Measurements from ENCODE around the gene TKFC.

Gene TKFC

GRCh38 chr11:61325649-61326414 lies 7.2 kb upstream of the TKFC start:
- no peak for DNase-seq

- DNase-seq, result no peak
Observed at GRCh38 chr11:61327669-61328071, 5.4 kb upstream of the TKFC start.

DNA sequence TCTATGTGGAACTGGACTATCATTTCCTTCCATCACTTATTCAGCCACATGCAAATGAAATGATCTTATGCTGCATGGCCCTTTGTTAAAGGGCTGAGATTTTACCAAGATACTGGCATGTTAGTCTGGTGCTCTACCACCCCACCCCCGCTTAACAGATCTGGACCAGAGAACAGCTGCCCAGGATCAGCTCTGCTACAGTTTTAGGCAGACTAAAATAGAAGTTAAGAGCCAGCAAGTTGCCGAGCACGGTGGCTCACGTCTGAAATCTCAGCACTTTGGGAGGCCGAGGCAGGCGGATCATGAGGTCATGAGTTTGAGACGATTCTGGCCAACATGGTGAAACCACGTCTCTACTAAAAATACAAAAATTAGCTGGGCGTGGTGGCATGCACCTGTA lies 4.7 kb upstream of the TKFC start:
- no peak for DNase-seq

- DNase-seq, result no peak
Observed at GRCh38 chr11:61329871-61330270, 3.2 kb upstream of the TKFC start.

GRCh38 chr11:61331651-61332050 lies 1.4 kb upstream of the TKFC start:
- DNase-seq, result no peak

DNA sequence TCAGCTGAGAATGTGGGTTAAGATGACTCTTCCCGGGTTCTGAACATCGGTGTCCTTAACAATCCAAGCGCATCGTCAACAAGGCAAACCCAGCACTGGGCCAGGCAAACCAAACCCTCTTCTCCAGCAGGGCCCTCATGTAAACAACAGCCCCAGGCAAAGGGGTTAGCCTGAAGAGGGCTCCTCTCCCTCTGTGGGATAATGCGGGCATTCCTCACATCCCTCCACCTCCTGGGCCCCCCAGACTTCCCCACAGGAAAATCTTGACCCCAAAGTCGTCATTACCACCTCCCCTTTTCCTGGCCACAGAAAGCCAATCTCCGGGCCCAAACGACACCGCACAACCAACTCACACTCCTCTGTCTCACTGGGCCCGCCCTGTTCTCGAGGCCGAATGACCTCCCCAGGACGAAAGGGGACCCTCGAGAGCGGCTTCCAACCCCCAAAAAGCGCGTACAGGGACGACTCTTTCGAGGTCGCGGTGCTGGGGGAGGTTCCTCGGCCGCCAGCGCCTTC lies 689 bp upstream of the TKFC start:
- DNase-seq, result no peak

DNA sequence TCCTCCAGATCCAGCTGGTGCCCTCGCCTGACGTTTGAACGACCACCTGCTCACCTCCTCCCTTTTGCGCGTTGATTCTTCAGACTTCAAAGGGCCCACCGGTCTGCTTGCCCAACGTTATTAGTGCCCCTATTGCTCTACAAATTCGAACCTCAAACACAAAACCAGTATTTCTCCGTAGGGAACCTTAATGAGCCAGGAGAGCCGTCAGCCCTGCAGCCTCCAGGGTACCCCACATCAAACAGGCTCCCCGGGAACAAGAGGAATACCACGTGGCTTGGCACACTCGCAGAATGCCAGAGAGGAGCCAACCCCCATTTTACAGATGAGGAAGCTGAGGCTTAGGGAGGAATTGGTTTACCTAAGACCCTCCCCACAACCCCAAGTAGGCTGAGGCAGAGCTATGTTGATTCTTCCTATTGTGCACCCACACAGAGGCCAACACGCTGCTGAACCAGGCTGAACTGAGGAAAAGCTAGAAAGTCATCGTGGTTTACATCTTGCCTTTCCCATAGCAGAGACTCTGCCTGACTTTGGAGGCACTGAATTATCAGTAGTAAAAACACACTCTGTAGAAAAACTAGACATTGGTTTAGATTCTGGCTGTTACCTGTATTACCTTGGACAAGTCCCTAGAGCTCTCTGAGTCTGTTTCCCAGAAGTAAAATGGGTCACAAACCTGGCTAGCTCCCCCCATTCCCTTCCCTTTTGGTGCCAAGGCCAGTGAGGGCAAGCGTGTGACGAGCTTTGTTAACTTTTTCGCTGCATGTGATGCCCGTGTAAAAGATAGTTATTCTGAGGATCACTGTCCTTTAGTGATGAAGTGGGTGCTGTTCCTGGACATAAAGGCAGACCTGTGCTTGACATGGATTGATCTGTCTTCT lies 764 bp downstream of the TKFC start:
- DNase-seq, result peak in 1 of 2 donors; percentile 5

DNA sequence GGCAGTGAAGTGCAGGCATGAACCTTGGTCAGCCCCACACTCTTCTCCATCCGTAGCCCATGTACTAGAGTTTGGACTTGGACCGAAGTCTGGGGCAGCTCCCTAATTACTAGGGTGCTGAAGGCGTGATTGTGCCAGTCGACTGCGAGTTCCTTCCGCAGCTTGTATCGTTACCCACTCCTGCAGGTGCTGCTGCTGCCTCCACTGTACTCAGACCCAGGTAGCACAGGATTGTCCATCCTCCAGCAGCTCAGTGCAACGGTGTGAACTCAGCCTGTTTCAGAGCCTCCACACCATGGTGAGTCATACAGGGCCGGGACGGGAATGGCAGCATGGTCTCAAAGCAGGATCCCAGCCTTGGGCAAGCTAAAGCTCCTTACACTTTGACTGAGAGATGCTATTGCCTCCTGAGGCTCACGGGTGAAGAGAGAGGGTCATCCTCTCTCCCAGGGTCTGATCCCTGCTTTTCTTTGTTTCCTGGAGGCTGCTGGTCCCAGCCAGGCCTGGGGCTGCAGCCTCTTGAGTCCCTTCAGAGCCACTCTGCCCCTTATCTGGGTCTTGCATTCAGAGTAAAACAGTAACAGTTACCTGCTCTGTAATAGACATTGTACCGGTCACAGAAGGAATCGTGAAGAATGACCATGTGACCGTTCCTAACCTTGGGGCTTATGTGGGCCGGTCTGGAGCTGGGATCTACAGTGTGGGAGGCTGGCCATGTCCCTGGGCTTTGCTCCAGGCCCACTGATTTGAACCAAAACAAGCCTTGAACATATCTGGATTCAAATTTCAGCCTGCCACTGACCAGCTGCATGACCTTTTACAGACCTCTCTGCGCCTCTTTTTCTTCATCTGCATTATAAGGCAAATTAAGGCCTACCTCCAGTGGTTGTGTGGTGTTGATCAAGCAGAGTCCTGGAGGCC lies 1.7 kb downstream of the TKFC start:
- DNase-seq, result no peak

GRCh38 chr11:61335355-61335710 lies 2.3 kb downstream of the TKFC start:
- no peak for DNase-seq

- DNase-seq, result peak; percentile 84
Observed at GRCh38 chr11:61336171-61336935, 3.3 kb downstream of the TKFC start.

GRCh38 chr11:61337706-61338470 lies 4.9 kb downstream of the TKFC start:
- DNase-seq, result no peak

GRCh38 chr11:61338783-61339489 lies 5.9 kb downstream of the TKFC start:
- DNase-seq, result no peak

DNA sequence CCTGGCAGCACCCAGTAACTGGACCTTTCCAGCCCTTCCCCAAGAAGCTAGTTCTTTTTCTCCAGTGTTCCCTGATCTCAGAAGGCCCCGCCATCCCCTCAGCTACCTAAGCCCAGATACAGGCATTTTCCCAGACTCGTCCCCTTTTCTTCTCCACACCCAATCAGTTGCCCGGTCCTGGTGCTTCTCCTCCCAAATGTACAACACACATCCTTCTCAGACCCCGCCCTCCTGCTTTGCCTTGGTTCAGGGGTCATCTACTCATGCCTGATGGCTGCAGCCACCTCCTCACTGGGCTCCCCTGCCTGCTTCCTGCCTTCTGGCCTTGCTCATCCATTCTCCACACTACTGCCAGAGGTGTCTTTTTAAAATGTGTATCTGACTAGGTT lies 6.5 kb downstream of the TKFC start:
- no peak for DNase-seq

DNA sequence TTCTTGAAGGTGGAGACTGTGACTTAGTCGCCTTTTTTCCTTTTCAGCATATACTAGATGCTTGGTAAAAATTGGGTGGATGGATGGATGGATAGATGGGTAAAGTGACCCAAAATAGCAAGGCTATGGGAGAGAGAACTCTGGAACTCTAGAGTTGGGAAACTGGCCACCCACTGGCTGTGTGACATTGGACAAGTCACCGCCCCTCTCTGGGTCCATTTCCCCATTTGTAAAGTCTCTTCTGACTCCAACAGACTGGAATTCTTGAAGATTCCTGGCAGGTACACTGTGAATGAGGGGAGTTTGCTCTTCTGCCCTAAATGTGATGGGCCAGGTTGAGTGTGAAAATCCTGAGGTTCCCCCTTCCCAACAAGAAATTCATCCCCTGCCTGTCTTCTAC lies 8.0 kb downstream of the TKFC start:
- no peak for DNase-seq

DNA sequence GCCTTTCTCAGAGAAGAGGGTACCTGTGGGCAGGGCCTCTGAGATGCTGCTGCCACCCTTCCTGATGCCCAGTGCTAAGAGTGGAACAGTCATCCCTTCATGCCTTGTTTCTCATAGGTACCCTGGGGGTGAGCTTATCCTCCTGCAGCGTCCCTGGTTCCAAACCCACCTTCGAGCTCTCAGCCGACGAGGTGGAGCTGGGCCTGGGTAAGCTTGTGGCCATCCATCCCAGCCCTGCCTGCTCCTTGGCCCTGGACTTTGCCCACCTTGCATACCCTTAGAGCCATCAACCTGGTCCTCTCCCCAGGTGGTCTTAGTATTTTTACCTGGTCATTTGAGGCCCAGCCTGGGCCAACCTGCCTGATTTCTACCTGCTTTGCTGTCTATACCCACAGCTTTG lies 8.7 kb downstream of the TKFC start:
- DNase-seq, result no peak

DNA sequence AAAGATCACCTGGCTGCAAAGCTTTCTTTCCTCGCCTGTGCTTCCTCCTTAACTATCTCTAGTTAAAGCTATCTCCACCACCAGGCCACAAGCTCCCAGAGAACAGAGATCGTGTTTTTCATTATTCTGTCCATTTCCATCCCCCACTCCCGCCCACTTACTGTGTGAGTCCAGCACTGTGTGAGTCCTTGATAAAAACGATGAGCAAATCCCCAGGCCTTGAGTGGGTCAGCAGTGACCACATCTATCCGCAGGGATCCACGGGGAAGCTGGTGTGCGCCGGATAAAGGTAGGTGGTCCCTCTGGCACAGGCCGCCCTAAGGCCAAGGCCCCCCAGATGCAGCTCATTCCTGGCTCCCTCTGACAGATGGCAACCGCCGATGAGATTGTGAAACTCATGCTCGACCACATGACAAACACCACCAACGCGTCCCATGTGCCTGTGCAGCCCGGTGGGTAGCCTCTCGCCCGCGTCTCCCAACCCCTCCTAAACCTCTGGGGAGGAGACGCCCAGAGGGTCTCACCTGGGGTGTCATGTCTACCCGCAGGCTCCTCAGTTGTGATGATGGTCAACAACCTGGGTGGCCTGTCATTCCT lies 9.3 kb downstream of the TKFC start:
- DNase-seq, result no peak

DNA sequence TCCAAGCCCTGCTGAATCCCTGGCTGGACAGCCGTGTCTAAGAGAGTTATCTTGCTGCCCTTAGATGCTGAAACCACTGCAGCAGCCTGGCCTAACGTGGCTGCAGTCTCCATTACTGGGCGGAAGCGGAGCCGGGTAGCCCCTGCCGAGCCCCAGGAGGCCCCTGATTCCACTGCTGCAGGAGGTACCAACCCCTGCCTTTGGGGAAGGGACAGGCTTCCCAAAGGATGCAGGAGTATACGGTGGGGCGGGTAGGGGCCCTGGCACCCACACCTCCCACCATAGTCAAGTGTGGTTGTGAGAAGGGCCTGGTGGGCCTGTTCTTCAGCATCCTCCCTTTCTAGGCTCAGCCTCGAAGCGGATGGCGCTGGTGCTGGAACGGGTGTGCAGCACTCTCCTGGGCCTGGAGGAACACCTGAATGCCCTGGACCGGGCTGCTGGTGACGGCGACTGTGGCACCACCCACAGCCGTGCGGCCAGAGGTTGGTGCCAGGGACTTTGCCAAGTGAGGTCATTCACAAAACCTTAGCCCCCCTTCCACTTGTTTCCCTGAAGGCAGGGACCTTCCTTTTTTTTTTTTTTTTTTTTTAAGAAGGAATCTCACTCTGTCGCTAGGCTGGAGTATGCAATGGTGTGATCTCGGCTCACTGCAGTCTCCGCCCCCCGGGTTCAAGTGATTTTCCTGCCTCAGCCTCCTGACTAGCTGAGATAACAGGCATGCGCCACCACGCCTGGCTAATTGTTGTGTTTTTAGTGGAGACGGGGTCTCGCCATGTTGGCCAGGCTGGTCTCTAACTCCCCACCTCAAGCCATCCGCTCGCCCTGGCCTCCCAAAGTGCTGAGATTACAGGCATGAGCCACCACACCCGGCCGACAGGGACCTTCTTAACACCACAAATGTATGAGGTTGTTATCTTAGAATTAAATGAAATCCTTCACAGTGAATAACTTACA lies 11.0 kb downstream of the TKFC start:
- no peak for DNase-seq

DNA sequence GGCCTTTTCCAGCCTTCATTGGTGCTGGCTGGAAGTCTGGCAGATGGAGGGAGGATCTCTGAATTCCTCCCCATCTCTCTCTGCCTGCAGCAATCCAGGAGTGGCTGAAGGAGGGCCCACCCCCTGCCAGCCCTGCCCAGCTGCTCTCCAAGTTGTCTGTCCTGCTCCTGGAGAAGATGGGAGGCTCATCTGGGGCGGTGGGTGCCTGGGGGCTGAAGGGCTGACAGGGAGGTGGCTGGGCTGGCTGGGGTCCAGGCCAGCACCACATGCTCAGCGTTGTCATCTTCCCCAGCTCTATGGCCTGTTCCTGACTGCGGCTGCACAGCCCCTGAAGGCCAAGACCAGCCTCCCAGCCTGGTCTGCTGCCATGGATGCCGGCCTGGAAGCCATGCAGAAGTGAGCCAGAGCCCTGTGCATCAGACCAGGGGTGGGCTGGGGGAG lies 12.2 kb downstream of the TKFC start:
- no peak for DNase-seq
